Measurements from ENCODE around the gene SMIM13. TPM values are rescaled to one million over a fixed set of nuclear protein-coding genes. Genes with fewer than 3 reads are reported as not detected.

The SMIM13 gene
- total RNA-seq, 2 donors from 2014 or later, result 4.4 to 7.2 TPM

DNA sequence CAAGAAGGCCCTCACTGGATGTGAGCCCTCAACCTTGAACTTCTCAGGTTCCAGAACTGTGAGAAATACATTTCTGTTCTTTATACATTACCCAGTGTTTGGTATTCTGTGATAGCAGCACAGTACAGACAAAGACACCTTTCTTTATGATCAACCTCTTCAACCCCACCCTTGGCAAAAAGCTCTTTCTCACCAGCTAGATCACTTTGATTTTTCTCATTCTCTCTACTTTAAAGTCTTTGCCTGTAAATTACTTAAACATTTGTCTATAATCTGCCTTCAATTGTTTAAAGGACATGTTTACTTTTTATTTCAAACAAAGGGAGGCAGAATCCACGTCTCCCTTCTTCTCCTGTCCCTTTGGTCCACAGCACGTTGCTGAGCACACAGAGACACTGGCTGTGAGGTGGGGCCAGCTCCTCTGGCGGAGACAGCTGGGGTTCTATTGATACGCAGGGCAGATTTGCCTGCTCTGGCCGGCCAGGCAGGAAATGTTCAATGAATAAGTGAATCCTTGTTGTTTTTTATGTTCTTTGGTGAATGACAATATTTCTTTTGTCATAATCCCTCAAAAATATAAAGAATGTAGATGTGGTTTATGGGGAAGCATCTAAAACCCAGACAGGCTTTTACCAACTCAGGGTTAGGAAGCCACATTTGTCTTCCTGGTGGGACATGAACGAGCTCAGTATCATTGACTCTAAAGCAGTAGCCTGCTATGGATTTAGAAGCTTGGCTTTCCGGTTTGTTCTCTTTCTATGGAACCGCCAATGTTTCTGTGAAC lies 86.0 kb downstream of the SMIM13 start:
- TF ChIP-seq POLR2AphosphoS5 (IDR thresholded peaks at IDR 0.05) (no peak), POLR2A (IDR thresholded peaks at IDR 0.05) (no peak)
- TF ChIP-seq, protein P1, sequence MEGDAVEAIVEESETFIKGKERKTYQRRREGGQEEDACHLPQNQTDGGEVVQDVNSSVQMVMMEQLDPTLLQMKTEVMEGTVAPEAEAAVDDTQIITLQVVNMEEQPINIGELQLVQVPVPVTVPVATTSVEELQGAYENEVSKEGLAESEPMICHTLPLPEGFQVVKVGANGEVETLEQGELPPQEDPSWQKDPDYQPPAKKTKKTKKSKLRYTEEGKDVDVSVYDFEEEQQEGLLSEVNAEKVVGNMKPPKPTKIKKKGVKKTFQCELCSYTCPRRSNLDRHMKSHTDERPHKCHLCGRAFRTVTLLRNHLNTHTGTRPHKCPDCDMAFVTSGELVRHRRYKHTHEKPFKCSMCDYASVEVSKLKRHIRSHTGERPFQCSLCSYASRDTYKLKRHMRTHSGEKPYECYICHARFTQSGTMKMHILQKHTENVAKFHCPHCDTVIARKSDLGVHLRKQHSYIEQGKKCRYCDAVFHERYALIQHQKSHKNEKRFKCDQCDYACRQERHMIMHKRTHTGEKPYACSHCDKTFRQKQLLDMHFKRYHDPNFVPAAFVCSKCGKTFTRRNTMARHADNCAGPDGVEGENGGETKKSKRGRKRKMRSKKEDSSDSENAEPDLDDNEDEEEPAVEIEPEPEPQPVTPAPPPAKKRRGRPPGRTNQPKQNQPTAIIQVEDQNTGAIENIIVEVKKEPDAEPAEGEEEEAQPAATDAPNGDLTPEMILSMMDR (IDR thresholded peaks at IDR 0.05), result no peak
- DNase-seq (ENCODE audit: low spot score), result no peak
- Histone ChIP-seq H3K4me1 (replicated peaks) (no peaks in the 10 kb centered on the region), H3K4me3 (no peak overlapping the region), H3K27me3 (replicated peaks; ENCODE audit: insufficient read depth) (no peaks in the 10 kb centered on the region), H3K36me3 (no peaks in the 10 kb centered on the region), H3K27ac (no peak overlapping the region), H3K9me3 (no peaks in the 10 kb centered on the region)
- 54% methylated on average over 8 of the region's 8 CpGs for WGBS
- intact Hi-C loops (cut with DNase I), result no loop called here

DNA sequence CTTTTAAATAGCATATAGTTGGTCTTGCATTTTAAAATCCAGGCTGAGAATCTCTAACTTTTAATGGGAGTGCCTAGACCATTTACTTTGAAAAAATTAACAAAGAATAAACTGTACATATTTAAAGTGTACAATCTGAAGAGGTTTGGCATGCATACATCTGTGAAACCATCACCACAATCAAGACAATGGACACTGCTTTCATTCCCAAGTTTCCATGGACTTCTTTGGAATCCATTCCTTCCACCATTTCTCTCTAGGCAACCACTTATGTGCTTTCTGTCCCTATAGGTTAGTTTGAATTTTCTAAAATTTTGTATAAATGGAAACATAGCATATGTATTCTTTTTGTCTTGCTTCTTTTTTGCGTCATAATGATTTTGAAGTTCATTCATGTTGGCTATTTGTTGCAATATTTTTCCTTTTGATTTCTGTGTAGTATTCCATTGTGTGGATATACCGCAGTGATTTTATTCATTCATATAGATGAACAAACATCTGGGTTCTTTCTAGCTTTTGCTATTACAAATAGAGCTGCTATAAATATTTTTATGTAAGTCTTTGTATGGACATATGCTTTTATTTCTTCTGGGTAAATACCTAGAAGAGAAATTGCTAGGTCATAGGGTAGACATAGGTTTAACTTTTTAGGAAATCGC lies 88.0 kb downstream of the SMIM13 start:
- TF ChIP-seq POLR2A (IDR thresholded peaks at IDR 0.05) (no peak), POLR2AphosphoS5 (IDR thresholded peaks at IDR 0.05) (no peak)
- TF ChIP-seq, protein P1 (IDR thresholded peaks at IDR 0.05), result no peak
- Histone ChIP-seq H3K27ac (no peak overlapping the region), H3K4me1 (replicated peaks) (no peaks in the 10 kb centered on the region), H3K27me3 (replicated peaks; ENCODE audit: insufficient read depth) (no peaks in the 10 kb centered on the region), H3K9me3 (no peaks in the 10 kb centered on the region), H3K36me3 (no peaks in the 10 kb centered on the region), H3K4me3 (no peak overlapping the region)
- WGBS, result 98% methylated on average over 3 of the region's 3 CpGs
- intact Hi-C loops (cut with DNase I), result no loop called here
- DNase-seq (ENCODE audit: low spot score), result no peak

DNA sequence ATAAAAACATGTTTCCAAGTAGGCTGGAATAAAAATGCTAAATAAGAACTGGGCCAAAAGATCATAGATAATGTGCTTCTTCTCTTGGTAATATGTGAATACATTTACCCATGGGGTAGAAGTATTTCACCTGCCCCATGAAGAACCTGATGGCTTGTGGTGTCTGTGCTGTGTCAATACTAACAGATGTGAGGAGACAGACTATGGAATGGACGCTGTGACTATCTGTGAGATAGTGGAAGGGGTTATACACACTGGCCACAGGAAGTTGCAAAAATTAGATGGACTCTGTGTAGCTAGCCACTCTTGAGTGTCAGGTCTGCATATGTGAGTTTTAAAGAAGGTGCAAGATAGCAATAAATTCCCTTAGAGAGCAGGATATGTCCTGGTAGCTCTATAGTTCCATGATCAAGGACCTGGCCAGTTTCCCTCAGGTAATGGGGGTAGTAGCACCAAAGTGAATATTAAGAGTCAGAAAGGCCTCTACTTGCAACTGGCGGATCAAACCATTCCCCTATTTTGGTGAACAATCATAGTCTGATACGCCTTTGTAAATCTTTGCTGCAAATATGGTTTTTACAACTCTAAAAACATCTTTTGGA lies 90.2 kb downstream of the SMIM13 start:
- DNase-seq (ENCODE audit: low spot score), result no peak
- H3K36me3 ChIP-seq, result no peaks in the 10 kb centered on the region
- no peaks in the 10 kb centered on the region for H3K27me3 ChIP-seq (replicated peaks; ENCODE audit: insufficient read depth)
- no peak for TF ChIP-seq POLR2A (IDR thresholded peaks at IDR 0.05)
- TF ChIP-seq, protein P1 (IDR thresholded peaks at IDR 0.05), result no peak
- no peak for TF ChIP-seq POLR2AphosphoS5 (IDR thresholded peaks at IDR 0.05)
- H3K4me1 ChIP-seq (replicated peaks), result peaks cover 6% of the 10 kb centered on the region
- intact Hi-C loops (cut with DNase I), result no loop called here
- WGBS, result 88% methylated on average over 3 of the region's 3 CpGs
- no peak overlapping the region for H3K27ac ChIP-seq
- H3K9me3 ChIP-seq, result no peaks in the 10 kb centered on the region
- no peak overlapping the region for H3K4me3 ChIP-seq

DNA sequence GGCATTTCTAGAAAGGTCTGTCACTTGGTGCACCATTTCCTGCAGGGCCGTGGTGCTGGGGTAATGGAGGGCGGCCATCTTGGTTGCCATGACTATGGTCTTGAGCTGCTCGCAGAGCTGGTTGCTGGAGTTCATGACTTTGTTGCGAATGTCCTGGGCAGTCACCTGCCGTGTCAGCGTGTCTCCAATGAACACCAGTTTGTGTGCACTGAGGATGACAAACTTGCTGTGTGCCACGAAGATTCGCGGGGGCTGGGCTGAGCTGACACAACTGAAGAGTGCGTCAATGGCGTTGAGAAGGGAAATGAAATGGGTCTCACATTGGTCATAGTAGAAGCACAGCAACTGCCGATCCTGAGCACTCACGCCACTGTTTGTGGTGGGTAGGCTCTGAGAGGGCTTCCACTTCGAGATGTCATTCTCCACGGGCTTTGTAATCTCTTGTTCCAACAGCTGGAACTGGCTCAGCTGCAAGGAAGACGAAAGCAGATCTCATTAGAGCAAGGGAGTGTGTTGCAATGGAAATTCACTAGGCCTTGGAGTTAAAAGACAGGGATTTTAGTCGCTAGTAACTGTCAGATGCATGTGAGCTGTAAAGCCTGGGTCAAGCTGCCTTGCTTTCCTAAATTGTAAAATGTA lies 91.7 kb downstream of the SMIM13 start:
- Histone ChIP-seq H3K27ac (no peak overlapping the region), H3K27me3 (replicated peaks; ENCODE audit: insufficient read depth) (no peaks in the 10 kb centered on the region), H3K4me1 (replicated peaks) (peaks cover 6% of the 10 kb centered on the region), H3K36me3 (peaks cover 4 to 5% of the 10 kb centered on the region in 2 donors), H3K9me3 (no peaks in the 10 kb centered on the region), H3K4me3 (no peak overlapping the region)
- no peak for DNase-seq (ENCODE audit: low spot score)
- TF ChIP-seq POLR2AphosphoS5 (IDR thresholded peaks at IDR 0.05), result no peak
- TF ChIP-seq POLR2A (IDR thresholded peaks at IDR 0.05), result no peak
- TF ChIP-seq, protein P1 (IDR thresholded peaks at IDR 0.05), result no peak
- 90% methylated on average over 17 of the region's 17 CpGs for WGBS
- intact Hi-C loops (cut with DNase I), result no loop called here
